Neural progenitor cell (in vitro differentiated cells): ENCODE data around the gene HEY2. TPM values are rescaled to one million over a fixed set of nuclear protein-coding genes. Genes with fewer than 3 reads are reported as not detected.

Experiments used
- DNase-seq: peaks from one replicate; pipeline ENCODE4 v3.0.0-alpha.2; 2016; ENCODE audit warnings: low spot score
- H2AFZ ChIP-seq: fragments of 200-600 bp; sonication (generic); replicated peaks from 2 replicates; pipeline ENCODE4 v1.6.1; 2016; ENCODE audit warnings: antibody characterized with exemption
- H3F3A ChIP-seq: fragments of 200-600 bp; sonication (generic); 2 replicates; pipeline ENCODE4 v1.6.1; 2016; ENCODE audit warnings: antibody characterized with exemption, low read depth
- H3K27ac ChIP-seq: fragments of 200-600 bp; sonication (generic); 2 replicates; pipeline ENCODE4 v1.5.1; 2016; ENCODE audit warnings: mild to moderate bottlenecking
- H3K27me3 ChIP-seq: fragments of 200-600 bp; sonication (generic); 2 replicates; pipeline ENCODE4 v1.6.1; 2016; ENCODE audit warnings: mild to moderate bottlenecking, moderate library complexity
- H3K36me3 ChIP-seq: fragments of 200-600 bp; sonication (generic); 2 replicates; pipeline ENCODE4 v1.5.1; 2016
- H3K4me1 ChIP-seq: fragments of 200-600 bp; sonication (generic); 2 replicates; pipeline ENCODE4 v1.6.1; 2016; ENCODE audit warnings: mixed run types
- H3K4me2 ChIP-seq: fragments of 200-600 bp; sonication (generic); 2 replicates; pipeline ENCODE4 v1.6.1; 2016
- H3K4me3 ChIP-seq: fragments of 200-600 bp; sonication (generic); 2 replicates; pipeline ENCODE4 v1.5.1; 2016
- H3K79me2 ChIP-seq: fragments of 200-600 bp; sonication (generic); 2 replicates; pipeline ENCODE4 v1.6.1; 2016; ENCODE audit warnings: low read depth
- H3K9ac ChIP-seq: fragments of 200-600 bp; sonication (generic); 2 replicates; pipeline ENCODE4 v1.6.1; 2016
- H3K9me3 ChIP-seq: fragments of 200-600 bp; sonication (generic); 2 replicates; pipeline ENCODE4 v1.5.1; 2016; ENCODE audit warnings: low read depth
- H4K20me1 ChIP-seq: fragments of 200-600 bp; sonication (generic); 2 replicates; pipeline ENCODE4 v1.6.1; 2016; ENCODE audit warnings: low read depth
- H3K27ac Mint-ChIP-seq: 3 replicates; pipeline ENCODE4 v1.8.0; 2021; ENCODE audit warnings: mixed read lengths
- H3K27me3 Mint-ChIP-seq: 2 replicates; pipeline ENCODE4 v1.8.0; 2022; ENCODE audit warnings: low read depth, mild to moderate bottlenecking, inconsistent platforms, moderate library complexity, mixed read lengths; ENCODE audit not compliant: insufficient read depth
- H3K36me3 Mint-ChIP-seq: 3 replicates; pipeline ENCODE4 v1.8.0; 2021; ENCODE audit warnings: mixed read lengths
- H3K4me1 Mint-ChIP-seq: 3 replicates; pipeline ENCODE4 v1.8.0; 2021; ENCODE audit warnings: mixed read lengths
- H3K4me3 Mint-ChIP-seq: 3 replicates; pipeline ENCODE4 v1.8.0; 2021; ENCODE audit warnings: mild to moderate bottlenecking, moderate library complexity, mixed read lengths
- H3K9me3 Mint-ChIP-seq: 3 replicates; pipeline ENCODE4 v1.8.0; 2020; ENCODE audit warnings: mixed read lengths
- EZH2 ChIP-seq: fragments of 200-600 bp; sonication (generic); IDR thresholded peaks from 2 replicates; pipeline ENCODE4 v1.6.1; 2017; ENCODE audit warnings: antibody characterized with exemption, mild to moderate bottlenecking, moderate library complexity
- EZH2phosphoT487 ChIP-seq: fragments of 200-600 bp; sonication (generic); IDR thresholded peaks from 2 replicates; pipeline ENCODE4 v1.6.1; 2017; ENCODE audit warnings: antibody characterized with exemption
- total RNA-seq: library from RNA; depleted of rRNA; stranded (reverse); fragments of >200 nt; gene quantifications from 2 replicates; pipeline ENCODE4 v1.2.3, GENCODE V29; 2015; ENCODE audit warnings: low replicate concordance
- TF ChIP-seq, protein P1 (sequence below): fragments of 200-600 bp; sonication (generic); IDR thresholded peaks from 2 replicates; pipeline ENCODE4 v1.5.1; 2017; ENCODE audit warnings: antibody characterized with exemption, mild to moderate bottlenecking

HEY2 gene
- total RNA-seq, 1 donor from 2014 or later: 1.1 TPM

- H3K36me3 ChIP-seq: no peaks in the 10 kb centered on the region
- H3K9ac ChIP-seq: no peak overlapping the region
- H3K9me3 ChIP-seq: no peaks in the 10 kb centered on the region
- H3K4me1 ChIP-seq: no peaks in the 10 kb centered on the region
- peaks cover 6% of the 10 kb centered on the region for H3K27me3 ChIP-seq
- TF ChIP-seq, protein P1, sequence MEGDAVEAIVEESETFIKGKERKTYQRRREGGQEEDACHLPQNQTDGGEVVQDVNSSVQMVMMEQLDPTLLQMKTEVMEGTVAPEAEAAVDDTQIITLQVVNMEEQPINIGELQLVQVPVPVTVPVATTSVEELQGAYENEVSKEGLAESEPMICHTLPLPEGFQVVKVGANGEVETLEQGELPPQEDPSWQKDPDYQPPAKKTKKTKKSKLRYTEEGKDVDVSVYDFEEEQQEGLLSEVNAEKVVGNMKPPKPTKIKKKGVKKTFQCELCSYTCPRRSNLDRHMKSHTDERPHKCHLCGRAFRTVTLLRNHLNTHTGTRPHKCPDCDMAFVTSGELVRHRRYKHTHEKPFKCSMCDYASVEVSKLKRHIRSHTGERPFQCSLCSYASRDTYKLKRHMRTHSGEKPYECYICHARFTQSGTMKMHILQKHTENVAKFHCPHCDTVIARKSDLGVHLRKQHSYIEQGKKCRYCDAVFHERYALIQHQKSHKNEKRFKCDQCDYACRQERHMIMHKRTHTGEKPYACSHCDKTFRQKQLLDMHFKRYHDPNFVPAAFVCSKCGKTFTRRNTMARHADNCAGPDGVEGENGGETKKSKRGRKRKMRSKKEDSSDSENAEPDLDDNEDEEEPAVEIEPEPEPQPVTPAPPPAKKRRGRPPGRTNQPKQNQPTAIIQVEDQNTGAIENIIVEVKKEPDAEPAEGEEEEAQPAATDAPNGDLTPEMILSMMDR: peak; percentile 80
- TF ChIP-seq EZH2phosphoT487 (no peak), EZH2 (no peak)
- peaks cover 4% of the 10 kb centered on the region for H3K27me3 Mint-ChIP-seq
- H3K4me3 ChIP-seq: no peak overlapping the region
- H3K4me1 Mint-ChIP-seq: peaks cover 12% of the 10 kb centered on the region
- H3K4me3 Mint-ChIP-seq: no peak overlapping the region
- no peaks in the 10 kb centered on the region for H3K79me2 ChIP-seq
- no peaks in the 10 kb centered on the region for H3F3A ChIP-seq
- H3K27ac Mint-ChIP-seq: no peak overlapping the region
- no peaks in the 10 kb centered on the region for H4K20me1 ChIP-seq
- peak overlapping the region; percentile 7 for H3K4me2 ChIP-seq
- H3K27ac ChIP-seq: no peak overlapping the region
- H2AFZ ChIP-seq: peak overlapping the region; percentile 43
- H3K36me3 Mint-ChIP-seq: peaks cover 8% of the 10 kb centered on the region
- peaks cover 5% of the 10 kb centered on the region for H3K9me3 Mint-ChIP-seq
- peak; percentile 86 for DNase-seq
Observed at GRCh38 chr6:125759184-125759902, 9.9 kb downstream of the HEY2 start.

DNA sequence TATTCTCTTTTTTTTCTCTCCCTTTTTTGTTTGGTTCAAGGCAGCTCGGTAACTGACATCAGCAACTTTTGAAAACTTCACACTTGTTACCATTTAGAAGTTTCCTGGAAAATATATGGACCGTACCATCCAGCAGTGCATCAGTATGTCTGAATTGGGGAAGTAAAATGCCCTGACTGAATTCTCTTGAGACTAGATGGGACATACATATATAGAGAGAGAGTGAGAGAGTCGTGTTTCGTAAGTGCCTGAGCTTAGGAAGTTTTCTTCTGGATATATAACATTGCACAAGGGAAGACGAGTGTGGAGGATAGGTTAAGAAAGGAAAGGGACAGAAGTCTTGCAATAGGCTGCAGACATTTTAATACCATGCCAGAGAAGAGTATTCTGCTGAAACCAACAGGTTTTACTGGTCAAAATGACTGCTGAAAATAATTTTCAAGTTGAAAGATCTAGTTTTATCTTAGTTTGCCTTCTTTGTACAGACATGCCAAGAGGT, 10.6 kb downstream of the HEY2 start:
- Histone ChIP-seq H3K27ac (no peak overlapping the region), H3K4me2 (no peak overlapping the region), H3K4me3 (no peak overlapping the region), H3K36me3 (no peaks in the 10 kb centered on the region), H4K20me1 (no peaks in the 10 kb centered on the region), H2AFZ (no peak overlapping the region), H3F3A (no peaks in the 10 kb centered on the region), H3K9ac (no peak overlapping the region), H3K79me2 (no peaks in the 10 kb centered on the region), H3K27me3 (peaks cover 6% of the 10 kb centered on the region), H3K4me1 (no peaks in the 10 kb centered on the region), H3K9me3 (no peaks in the 10 kb centered on the region)
- H3K36me3 Mint-ChIP-seq: peaks cover 8% of the 10 kb centered on the region
- TF ChIP-seq EZH2phosphoT487 (no peak), EZH2 (no peak)
- TF ChIP-seq, protein P1: no peak
- DNase-seq: no peak
- peaks cover 5% of the 10 kb centered on the region for H3K4me1 Mint-ChIP-seq
- peaks cover 4% of the 10 kb centered on the region for H3K27me3 Mint-ChIP-seq
- peaks cover 5% of the 10 kb centered on the region for H3K9me3 Mint-ChIP-seq
- no peak overlapping the region for H3K4me3 Mint-ChIP-seq
- H3K27ac Mint-ChIP-seq: no peak overlapping the region

- Mint-ChIP-seq H3K27me3 (peaks cover 4% of the 10 kb centered on the region), H3K4me1 (peaks cover 3% of the 10 kb centered on the region), H3K9me3 (peaks cover 3% of the 10 kb centered on the region), H3K36me3 (peaks cover 5% of the 10 kb centered on the region), H3K4me3 (no peak overlapping the region), H3K27ac (no peak overlapping the region)
- Histone ChIP-seq H3F3A (no peaks in the 10 kb centered on the region), H3K79me2 (no peaks in the 10 kb centered on the region), H3K9me3 (no peaks in the 10 kb centered on the region), H3K4me3 (no peak overlapping the region), H2AFZ (no peak overlapping the region), H3K9ac (no peak overlapping the region), H3K27ac (no peak overlapping the region), H3K27me3 (no peaks in the 10 kb centered on the region), H4K20me1 (no peaks in the 10 kb centered on the region), H3K4me2 (no peak overlapping the region), H3K36me3 (no peaks in the 10 kb centered on the region), H3K4me1 (no peaks in the 10 kb centered on the region)
- TF ChIP-seq EZH2: no peak
- TF ChIP-seq, protein P1: no peak
- TF ChIP-seq EZH2phosphoT487: no peak
- DNase-seq: no peak
Observed at GRCh38 chr6:125764121-125764671, 14.8 kb downstream of the HEY2 start.
